HG02870 (cell line): ENCODE results near the gene NFIX.
"Not testable (repeated sequence)": the region's sequence is repeated elsewhere in the genome, so short reads cannot be mapped to it uniquely, and the experiment has no call there.

Experiments
- ATAC-seq: cut with Tn5 transposase; IDR thresholded peaks from one replicate; pipeline ENCODE4 v1.9.1; 2021; ENCODE audit warnings: mild to moderate bottlenecking, moderate library complexity; ENCODE audit not compliant: unreplicated experiment

The NFIX gene

GRCh38 chr19:12994701-12995595 is at the start of gene NFIX:
TSS of gene NFIX (plus strand) at chr19:12995475. CDS start at chr19:12995838, 363 bp downstream.
- ATAC-seq = no peak

DNA sequence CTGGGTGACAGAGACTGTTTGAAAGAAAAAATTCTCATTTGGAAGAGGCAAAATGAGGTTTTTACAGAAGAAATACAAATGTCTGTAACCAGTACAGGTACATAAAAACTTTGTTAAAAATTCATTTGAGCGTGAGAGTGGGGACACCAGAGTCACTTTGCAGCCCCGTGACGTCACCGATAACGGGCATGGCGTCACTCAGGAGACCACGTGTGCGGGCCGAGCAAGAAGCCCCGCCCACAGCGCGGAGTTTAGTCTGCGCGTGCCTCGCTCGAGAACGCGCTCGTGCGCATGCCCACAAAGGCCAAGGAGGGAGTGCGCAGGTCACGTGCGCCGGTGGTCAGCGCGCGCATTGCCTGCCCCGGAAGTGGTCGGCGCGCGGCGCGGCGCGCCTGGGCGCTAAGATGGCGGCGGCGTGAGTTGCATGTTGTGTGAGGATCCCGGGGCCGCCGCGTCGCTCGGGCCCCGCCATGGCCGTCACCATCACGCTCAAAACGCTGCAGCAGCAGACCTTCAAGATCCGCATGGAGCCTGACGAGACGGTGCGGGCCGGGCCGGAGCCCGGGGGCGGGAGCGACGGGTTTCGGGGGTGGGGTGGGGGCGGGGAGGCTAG is 49.7 kb upstream of the NFIX start, which contains the start of gene RAD23A:
Gene RAD23A (plus strand): TSS at position 384 of the 613 bp plus-strand sequence. CDS start 87 bp downstream, at position 471.
- peak; percentile 73 for ATAC-seq

- peak; percentile 25 for ATAC-seq
Measured at GRCh38 chr19:12946092-12946721, 49.1 kb upstream of the NFIX start.

- ATAC-seq = no peak
Measured at GRCh38 chr19:12946731-12947496, 48.4 kb upstream of the NFIX start.

- ATAC-seq = no peak
Measured at GRCh38 chr19:12947702-12948611, 47.3 kb upstream of the NFIX start.

DNA sequence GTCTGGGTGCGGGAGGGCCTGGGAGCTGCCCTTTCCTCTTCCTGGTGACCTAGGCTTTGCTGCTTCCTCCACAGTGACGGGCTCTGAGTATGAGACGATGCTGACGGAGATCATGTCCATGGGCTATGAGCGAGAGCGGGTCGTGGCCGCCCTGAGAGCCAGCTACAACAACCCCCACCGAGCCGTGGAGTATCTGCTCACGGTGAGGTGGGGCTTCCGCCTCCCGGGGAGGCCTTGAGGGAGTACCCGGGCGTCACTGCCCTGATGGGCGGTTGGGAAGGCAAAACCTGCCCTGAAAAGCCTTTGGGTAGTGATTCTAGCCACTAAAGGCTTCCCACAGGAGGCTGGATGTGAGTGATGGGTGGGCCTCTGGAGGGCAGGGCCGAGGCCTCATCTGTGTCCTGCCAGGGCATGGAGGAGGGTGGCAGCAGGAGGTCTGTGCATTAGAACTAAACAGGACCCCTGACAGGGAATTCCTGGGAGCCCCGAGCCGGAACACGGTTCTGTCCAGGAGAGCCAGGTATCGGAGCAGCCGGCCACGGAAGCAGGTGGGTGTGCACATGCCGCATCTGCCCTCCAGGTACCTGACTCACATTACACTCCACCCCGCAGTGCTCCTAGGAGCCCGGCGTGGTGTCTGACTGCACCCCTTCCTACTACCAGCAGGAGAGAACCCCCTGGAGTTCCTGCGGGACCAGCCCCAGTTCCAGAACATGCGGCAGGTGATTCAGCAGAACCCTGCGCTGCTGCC is 46.5 kb upstream of the NFIX start:
- ATAC-seq = no peak

DNA sequence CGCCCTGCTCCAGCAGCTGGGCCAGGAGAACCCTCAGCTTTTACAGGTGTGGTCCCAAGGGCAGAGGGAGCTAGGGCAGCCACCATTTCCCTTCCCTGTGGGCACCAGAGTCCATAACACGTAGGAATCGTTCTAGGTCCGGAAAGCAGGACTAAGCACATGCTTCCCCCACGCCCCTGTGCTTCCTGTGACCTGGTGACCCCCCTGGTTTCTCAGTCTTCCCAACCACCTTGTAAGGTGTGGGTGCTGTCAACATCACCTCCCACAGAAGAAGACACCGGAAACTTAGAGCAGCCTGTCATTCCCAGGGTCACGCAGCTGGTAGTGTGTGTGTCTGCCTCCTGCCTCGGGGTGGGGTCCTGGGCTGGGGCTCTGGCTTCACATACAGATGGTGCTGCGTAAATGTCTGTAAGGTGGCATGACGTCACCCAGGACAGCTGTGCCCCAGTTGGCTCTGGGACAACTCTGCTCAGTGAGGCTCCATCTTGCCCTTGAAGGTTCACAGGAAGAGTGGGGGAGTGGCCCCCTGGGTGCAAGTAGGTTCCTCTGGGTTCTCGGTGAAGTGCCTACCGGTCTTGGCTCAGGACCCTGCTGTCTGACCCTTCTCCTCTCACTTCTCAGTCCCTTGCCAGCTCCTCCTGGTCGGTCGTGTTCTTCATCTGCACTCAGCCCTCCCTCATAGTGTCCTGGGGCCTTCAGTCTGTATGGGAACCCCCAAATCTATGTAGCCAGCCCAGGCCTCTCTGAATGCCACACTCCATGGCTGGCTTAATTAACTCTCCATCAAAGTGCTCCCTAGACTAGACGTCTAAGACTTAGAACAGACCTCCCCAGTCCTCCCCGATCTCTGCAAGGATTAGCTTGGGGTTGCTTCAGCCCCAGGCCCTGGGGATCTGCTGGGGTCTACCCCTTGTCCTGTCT is 45.7 kb upstream of the NFIX start:
- no peak for ATAC-seq

GRCh38 chr19:12952050-12952449 is 43.2 kb upstream of the NFIX start:
- ATAC-seq = not testable (repeated sequence)

- ATAC-seq = no peak
Measured at GRCh38 chr19:12952488-12953137, 42.7 kb upstream of the NFIX start.

GRCh38 chr19:12953138-12953798 is 42.0 kb upstream of the NFIX start:
- no peak for ATAC-seq

DNA sequence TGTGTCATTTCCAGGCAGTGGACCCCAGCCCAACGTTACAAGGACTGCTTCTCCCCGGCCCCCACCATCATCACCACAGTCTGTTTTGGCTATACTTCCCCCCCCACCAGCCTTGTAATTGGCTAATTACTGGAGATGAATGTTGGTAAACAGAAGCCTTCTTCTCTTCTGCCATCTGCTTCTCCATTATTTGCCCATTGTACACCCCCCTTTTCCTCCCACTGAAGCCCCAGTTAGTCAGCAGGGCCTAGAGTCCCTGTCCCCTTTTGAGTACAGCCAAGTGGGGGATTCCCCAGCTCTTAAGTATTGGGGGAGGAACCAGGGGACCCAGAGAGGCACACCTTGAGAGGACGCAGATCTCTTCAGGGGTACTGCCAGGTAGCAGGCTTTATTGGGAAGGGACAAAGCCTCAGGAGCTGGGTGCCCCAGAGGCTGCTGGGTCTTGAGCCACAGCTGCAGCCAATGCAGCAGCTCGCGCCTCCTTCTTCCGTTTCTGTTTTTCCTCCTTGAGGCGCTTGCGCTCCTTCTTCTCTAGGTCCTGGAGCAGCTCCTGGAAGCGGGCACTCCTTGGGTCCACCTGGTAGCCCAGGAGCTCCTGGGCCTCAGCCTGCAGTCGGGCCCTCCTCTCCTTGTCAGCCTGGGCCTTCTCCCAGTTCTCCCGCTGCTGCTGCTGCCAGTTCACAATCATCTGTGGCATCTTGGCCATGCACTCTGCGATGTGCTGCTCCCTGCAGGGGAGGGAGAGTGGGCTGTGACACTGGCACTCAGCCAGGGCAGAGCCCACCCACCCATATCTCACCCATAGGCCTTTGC is 41.3 kb upstream of the NFIX start:
- ATAC-seq = no peak

DNA sequence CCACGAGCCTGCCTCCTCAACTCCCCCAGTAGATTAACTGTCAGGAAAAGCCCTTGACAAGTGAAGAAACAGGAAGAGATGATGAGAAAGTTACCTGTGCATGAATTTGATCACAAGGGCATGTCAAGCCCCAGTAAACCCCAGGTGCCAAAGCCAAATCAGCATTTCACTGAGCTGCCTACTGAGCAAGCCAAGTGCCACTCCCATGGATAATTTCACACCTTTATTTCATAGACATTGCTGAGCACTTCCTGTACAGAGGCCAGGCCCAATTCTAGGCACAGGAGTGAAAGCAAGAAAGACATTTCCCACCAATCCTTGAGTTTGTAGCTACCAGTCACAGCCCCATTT is 40.7 kb upstream of the NFIX start:
- no peak for ATAC-seq

DNA sequence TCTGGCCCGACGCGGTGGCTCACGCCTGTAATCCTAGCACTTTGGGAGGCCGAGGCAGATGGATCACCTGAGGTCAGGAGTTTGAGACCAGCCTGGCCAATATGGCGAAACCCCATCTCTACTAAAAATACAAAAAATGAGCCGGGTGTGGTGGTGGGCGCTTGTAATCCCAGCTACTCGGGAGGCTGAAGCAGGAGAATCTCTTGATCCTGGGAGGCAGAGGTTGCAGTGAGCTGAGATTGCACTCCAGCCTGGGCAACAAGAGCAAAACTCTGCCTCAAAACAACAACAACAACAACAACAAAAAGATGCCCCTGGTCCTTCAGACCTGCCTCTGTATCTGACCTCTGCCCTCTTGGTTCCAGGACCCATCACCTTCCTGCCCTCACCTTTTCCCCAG is 39.7 kb upstream of the NFIX start:
- not testable (repeated sequence) for ATAC-seq

DNA sequence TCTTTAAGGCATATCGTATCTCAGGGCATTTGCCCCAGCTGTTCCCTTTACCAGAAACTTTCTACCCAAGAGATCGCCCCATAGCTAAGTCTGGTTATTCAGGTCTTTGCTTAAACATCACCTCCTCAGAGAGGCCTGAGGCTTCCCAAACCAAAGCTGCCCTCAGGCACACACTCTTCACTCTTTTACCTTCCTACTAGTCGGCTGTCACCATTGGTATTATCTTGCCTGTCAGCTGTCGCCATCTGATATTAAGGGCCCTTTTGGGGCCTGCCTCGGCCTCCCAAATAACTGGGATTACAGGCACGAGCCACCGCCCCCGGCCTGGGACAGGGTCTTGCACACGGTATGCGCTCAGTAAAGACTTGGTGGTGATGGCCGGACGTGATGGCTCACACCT is 39.3 kb upstream of the NFIX start:
- no peak for ATAC-seq

DNA sequence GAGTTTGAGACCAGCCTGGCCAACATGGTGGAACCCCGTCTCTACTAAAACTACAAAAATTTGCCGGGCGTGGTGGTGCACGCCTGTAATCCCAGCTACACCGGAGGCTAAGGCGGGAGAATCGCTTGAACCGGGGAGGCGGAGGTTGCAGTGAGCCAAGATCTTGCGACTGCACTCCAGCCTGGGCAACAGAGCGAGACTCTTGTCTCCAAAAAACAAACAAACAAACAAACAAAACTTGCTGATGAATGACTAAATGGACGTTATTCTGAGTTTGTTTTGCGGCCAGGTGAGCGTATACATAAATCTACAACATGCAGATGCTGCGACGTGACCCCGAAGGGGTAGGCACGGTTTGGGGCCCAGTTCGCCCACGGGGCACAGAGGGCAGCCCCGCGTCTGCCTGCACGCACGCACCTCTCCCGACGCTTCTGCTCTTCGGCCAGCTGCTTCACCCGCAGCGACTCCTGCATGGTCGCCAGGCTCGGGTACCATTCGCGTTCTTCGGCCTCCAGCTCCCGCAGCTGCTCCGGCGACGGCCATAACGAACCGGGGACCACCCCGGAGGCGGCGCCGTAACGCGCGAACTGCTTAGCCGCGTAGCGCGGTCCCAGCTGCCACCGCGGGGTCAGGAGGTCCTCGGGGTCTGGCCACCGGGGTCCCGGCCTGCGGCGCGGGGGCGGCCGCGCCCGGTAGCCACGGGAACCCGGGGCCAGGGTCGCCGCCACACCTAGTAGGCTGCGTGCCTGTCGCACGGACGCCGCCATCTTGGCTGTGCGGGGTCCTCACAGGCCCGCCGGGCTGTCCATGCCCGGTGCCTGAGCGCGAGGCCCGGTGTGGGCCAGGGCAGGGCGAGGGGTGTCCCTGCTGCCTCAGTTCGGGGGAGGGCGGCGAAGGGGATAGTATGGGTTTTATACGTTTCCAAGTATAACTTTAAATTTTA is 38.6 kb upstream of the NFIX start, which contains the start of gene GADD45GIP1:
Gene GADD45GIP1 (minus strand): TSS at position 778 of the 943 bp plus-strand sequence. CDS start 11 bp downstream, at position 767.
- no peak for ATAC-seq
